Activated CD8-positive, alpha-beta memory T cell treated with anti-CD3 and anti-CD28 coated beads for 4 hours (primary cell): Measurements from ENCODE around the gene KIF12.

Experiments used
- DNase-seq, 2 donors: peaks; one replicate each; pipeline ENCODE4 v3.0.0-alpha.2; 2020; ENCODE audit warnings: low read depth in 2 of 2

KIF12 gene

GRCh38 chr9:114065304-114065703 is 33.8 kb downstream of the KIF12 start:
- no peak for DNase-seq

DNA sequence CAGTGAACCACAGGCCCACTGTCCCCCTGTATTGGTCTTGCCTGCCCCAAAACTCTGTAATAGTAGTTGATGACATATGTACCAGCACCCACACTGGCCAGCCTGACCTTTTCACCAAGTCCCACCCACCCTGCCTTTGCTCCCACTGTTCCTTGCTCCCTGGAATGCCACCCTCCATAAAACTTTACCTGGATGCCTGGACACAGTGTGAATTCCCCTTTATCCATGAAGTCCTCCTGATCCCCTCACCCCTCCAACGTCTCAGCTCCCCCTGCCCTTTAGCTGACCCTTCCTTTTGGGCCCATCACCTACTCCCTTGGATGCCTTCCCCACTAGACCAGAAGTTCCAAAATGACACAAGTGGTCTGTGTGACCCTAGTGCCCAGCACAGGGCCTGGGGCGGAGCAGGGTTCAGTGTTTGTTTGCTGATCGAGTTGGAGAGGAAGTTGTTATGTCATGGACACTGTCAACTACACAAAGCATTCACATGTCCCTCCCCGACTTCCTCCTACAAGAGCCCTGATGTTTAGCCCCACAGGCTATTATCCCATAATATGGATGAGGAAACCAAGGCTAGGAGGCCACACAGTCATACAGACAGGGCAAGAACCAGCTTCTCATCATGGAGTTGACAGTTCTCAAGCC is 37.1 kb downstream of the KIF12 start:
- no peak for DNase-seq

- no peak for DNase-seq
Measured at GRCh38 chr9:114061292-114061691, 37.8 kb downstream of the KIF12 start.

- DNase-seq = no peak
Measured at GRCh38 chr9:114060711-114061110, 38.4 kb downstream of the KIF12 start.

DNA sequence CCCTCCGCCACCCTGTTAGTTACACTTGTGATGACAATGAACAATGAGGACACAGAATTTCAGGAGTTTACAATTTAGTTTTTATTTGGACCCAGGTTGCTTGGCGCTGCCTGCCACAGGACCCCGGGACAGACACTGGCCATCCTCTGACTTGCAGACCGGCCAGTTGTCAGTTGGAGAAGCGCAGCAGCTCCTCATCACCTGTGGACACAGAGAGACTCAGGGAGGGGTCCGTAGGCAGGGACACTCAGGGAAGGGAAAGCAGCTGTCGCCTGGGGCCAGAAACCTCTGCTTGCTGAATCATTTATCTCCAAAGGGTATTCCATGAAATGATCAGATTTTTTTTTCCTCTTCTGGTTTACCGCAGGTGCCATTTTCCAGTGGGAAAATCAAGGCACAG is 39.0 kb downstream of the KIF12 start:
- no peak for DNase-seq

GRCh38 chr9:114059047-114059803 is 39.9 kb downstream of the KIF12 start:
- DNase-seq = no peak

- no peak for DNase-seq
Measured at GRCh38 chr9:114058688-114059046, 40.4 kb downstream of the KIF12 start.

GRCh38 chr9:114057161-114057885 is 41.8 kb downstream of the KIF12 start:
- no peak for DNase-seq

- no peak for DNase-seq
Measured at GRCh38 chr9:114056527-114056926, 42.6 kb downstream of the KIF12 start.

DNA sequence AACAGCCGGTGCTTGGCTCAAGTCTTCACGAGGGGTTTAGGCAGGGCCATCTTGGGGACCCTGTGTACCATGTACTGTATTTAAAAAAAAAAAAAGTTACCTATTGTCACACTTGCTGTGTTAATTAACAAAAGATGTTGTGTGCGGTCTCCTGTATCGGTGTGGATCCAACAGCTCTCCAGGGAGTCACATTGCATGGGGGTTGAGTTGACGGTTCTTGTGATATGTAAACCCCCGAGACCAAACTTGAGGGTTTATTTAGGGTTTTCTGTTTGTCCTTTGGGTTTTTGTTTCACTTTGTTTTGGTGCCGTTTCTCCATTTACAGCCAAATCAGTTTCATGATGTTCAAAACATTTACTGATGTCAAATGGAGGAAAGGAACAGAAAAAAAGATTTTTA is 43.2 kb downstream of the KIF12 start:
- no peak for DNase-seq

GRCh38 chr9:114055061-114055460 is 44.0 kb downstream of the KIF12 start:
- no peak for DNase-seq

DNA sequence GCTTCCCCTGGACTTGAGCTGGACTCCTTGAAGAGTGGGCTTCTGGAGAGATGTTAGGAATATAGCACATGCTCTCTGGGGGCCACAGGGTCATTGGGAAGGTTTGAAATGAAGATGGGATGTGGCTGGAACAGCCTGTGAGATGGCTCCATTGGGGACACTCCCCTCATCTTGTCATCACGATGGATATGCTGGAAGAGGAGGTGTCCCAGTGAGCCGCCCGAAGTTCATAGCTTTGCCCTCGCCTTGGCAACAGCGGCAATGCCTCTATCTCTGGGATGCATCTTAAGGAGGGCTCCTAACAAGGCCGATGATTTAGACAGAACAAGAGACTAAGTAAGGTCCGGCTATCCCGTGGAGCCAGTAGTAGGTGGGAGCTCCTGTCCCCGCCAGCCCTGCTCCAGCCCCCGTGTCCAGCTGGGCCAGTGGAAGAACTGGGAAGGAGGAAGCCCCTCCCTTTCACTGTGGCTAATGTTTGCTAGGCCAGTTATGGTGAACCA is 44.9 kb downstream of the KIF12 start:
- DNase-seq = no peak

- no peak for DNase-seq
Measured at GRCh38 chr9:114053246-114054005, 45.7 kb downstream of the KIF12 start.

DNA sequence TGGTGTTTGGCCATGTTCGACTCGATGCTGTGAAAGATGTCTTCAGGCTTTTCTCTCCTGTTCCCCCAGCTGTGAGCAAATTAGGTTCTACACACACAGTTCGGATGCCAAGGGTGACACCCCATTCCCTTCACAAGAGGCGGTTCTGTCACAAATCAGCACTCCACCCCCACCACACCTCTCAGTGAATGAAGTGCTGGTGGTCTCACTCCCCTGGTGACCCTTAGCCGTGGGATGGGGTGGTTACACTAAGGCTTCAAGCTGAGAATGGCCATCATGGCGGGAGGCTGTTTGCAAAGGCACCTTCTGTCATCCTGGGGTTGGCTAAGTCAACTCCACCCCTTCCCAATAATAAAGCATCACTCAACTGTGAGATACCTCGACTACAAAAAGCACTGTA is 47.4 kb downstream of the KIF12 start:
- no peak for DNase-seq

DNA sequence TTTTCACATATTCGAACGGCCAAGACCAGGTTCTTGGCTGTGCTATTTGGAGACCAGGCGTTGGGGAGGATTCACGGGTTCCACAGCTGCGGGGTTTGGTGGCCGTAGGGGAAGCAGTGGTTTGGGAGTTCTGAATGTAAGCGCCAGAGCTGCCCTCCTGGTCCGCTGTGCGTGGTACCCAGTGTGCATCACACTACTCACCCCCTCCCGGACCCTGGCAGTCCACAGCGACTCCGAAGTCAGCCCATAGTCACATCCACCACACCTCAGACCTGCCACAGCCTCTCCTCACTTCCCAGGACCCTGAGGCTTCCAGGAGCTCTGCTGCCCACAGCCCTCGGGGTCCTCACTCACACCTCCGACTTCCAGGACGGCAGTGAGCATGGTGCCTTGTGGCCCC is 47.8 kb downstream of the KIF12 start:
- no peak for DNase-seq

DNA sequence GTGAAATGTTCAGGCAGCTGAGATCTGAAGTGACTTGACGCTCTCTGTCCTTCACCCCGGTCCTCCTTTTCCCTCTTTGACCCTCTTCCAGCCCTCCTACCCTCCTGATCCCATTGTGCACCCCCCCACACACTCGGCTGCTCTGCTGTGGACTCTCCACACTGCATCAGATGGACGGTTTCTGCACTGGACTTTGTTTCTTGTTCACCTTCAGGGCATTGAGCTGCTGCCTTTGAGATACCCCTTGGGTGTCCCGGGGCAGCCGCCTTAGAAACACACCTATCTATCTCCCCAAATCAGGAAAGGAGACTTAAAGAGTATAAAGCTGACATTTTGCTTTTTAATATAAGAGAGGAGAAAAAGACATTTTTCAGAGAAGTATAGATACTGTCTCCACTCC is 48.4 kb downstream of the KIF12 start:
- no peak for DNase-seq

GRCh38 chr9:114050226-114050568 is 48.9 kb downstream of the KIF12 start:
- DNase-seq = no peak

- DNase-seq = no peak
Measured at GRCh38 chr9:114049441-114050225, 49.5 kb downstream of the KIF12 start.

- no peak for DNase-seq
Measured at GRCh38 chr9:114048533-114049415, 50.3 kb downstream of the KIF12 start.

DNA sequence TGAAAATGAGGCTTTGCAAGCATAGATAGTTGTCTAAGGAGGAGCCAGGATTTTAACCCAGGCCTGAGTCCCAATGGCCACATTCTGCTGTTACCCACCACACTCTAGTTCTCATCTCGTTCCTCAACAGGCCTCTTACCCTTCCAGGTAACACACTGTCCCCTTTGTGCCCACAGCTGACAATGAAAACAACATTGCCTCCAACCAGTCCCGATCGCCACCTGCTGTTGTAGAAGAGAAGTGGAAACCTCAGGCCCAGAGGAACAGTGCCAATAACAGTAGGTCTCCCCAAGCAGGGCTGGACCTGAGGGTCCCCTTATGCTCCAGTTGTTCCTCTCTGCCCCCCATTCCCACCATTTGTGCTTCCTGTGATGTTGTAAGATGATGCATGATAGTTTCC is 51.4 kb downstream of the KIF12 start:
- DNase-seq = no peak
